ENCODE results near the gene SETD5.
A peak's percentile ranks its signal among the peaks of the same experiment; 100 is the strongest.
"Not testable (repeated sequence)": the region's sequence is repeated elsewhere in the genome, so short reads cannot be mapped to it uniquely, and the experiment has no call there.

Gene SETD5

GRCh38 chr3:9467451-9467850, 70.0 kb downstream of the SETD5 start:
- no peak for DNase-seq (ENCODE audit: low read depth)

DNA sequence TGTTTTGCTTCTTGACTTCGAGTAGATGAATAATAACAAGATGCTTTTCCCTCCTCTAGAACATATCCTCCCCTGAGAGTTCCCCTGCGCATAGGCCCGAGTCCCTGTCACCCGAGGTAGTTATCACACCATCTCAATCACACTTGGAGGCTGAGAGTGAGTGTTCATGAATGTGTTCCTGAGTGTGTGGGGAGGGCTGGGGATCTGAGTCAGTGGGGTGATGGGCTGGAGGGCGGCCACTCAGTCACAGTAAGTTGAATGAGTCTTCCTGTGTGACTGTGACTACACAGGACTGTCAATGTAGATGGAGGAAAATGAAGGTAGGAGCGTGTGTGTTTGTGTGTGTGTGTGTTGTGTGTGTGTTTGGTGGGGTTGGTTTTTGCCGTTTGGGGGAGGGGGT, 71.0 kb downstream of the SETD5 start:
- no peak for DNase-seq (ENCODE audit: low read depth)

DNA sequence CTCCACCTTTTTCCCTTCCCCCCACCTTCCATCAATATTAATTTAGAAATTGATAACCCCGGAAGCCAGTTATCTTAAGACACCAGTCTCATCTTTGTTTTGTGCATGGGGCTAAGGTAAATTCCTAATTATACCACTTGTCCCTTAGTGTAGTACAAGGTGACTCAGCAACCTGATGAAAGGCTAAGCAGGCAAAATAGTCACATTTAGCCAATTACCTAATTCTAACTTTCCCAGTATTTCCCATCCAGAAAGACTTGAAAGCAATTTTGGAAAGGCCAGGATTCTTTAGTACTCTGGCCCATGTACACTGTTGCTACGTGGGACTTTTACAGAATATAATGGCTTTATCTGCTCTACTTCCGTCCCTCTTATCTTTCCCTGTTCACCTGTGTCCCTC, 72.6 kb downstream of the SETD5 start:
- no peak for DNase-seq (ENCODE audit: low read depth)

GRCh38 chr3:9473496-9474065, 76.2 kb downstream of the SETD5 start:
- DNase-seq (ENCODE audit: low read depth) = no peak

DNA sequence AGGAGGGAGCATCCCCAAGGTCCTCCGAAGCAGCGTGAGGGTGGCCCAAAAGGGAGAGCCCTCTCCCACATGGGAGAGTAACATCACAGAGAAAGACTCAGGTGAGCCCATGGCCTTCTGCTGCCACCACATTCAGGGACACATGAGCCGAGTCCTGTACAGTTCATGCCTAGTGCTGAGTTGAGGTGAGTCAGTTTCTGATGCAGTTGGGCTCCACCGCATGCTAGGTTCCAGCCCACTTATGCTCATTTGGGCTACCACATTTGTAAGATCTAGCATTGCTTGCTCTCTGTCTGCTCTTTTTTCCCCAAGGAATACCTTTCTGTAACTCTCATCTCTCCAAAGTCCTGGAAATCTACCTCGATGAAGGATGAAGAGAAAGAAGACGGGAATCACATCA, 77.1 kb downstream of the SETD5 start:
- no peak for DNase-seq (ENCODE audit: low read depth)

DNA sequence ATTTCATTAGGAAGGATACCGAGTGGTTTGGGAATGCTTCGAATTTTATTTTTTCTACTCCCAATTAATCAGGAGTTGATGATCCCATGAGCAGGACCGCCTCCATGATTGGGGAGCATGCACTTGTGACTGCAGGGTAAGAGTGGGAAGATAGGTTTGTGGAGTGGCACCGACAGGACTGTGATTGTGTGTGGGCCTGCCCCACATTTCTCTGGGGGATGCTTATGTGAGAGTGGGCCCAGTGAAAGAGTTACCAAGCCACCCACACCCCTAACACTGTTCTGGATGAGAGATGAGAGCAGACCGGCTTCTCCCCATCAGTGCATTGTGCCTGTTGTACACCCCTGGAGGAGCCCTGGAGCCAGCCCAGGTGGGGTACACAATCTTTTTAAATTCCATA, 79.5 kb downstream of the SETD5 start:
- DNase-seq (ENCODE audit: low read depth) = no peak

DNA sequence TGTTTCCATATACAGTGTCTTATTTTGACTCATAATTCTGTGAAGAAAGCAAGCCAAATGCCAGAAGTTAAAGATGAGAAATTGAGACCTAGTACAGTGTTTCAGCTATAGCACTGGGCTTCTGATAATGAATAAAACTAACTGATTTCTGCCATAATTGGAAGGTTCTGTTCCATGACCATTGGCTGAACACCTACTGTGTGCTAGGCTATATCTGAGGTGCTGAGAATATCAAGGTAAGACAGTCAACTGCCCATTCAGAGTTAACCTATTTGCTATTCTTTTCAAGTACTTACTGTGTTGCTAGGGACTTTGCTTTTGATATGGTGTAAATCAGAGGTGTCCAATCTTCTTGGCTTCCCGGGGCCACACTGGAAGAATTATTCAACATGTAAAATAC, 82.8 kb downstream of the SETD5 start:
- DNase-seq (ENCODE audit: low read depth) = no peak

GRCh38 chr3:9485248-9485647, 87.8 kb downstream of the SETD5 start:
- no peak for DNase-seq (ENCODE audit: low read depth)

DNA sequence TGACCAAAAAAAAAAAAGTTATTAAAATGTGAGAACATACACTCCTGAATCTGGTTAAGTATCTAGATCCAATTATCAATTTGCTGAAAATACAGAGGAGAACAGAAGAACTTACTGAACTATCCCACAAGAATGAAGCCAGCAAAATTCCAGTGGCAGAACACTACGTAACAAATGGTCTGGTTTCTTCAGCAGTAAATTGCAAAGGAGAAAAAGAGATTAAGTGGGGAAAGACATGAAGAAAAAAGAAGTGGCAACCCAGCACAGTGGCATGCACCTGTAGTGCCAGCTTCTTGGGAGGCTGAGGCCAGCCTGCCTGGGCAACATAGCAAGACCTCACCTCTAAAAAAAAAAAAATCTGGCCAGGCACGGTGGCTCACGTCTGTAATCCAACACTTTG, 94.1 kb downstream of the SETD5 start:
- DNase-seq (ENCODE audit: low read depth) = no peak

GRCh38 chr3:9494036-9494435, 96.6 kb downstream of the SETD5 start:
- DNase-seq (ENCODE audit: low read depth) = not testable (repeated sequence)

DNA sequence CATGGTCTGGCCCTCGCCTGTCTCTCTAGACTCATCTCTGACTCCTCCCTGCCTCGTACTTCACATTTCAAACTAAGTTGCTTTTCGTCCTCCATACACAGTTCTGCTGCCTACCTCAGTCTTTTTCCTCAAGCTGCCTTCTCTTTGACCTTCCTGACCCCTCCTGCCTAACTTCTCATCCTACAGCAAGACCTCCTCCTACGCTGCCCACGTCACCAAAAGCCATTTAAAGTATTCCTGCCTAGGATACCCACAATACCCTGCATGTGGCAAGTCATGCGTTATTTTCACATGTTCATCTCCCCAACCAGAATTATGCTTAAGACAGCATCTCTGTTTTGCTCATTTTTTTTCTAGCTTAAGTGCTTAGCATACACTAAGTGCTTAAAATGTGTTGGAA, 99.5 kb downstream of the SETD5 start:
- no peak for DNase-seq (ENCODE audit: low read depth)

- DNase-seq (ENCODE audit: low read depth) = no peak
Observed at GRCh38 chr3:9497821-9498565, 100.6 kb downstream of the SETD5 start.

DNA sequence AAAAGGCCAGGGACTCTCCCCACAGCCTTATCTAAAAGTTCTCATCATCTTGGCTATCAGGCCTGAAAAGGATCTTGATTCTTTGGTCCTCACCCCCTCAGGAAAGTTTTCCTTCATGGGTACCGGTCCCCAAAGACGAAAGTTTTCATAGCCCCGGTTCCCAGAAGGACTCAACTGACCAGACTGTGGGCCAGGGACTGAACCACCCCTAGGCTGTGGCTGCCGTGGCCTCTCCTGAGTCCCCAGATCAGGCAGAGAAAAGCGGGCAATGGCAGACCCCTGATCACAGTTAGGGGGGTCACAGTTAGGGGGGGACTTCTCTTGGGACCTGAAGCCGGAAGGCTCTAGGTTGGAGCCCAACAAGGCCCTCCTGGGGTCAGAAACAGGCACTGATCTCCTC, 101.4 kb downstream of the SETD5 start:
- DNase-seq (ENCODE audit: low read depth) = no peak

DNA sequence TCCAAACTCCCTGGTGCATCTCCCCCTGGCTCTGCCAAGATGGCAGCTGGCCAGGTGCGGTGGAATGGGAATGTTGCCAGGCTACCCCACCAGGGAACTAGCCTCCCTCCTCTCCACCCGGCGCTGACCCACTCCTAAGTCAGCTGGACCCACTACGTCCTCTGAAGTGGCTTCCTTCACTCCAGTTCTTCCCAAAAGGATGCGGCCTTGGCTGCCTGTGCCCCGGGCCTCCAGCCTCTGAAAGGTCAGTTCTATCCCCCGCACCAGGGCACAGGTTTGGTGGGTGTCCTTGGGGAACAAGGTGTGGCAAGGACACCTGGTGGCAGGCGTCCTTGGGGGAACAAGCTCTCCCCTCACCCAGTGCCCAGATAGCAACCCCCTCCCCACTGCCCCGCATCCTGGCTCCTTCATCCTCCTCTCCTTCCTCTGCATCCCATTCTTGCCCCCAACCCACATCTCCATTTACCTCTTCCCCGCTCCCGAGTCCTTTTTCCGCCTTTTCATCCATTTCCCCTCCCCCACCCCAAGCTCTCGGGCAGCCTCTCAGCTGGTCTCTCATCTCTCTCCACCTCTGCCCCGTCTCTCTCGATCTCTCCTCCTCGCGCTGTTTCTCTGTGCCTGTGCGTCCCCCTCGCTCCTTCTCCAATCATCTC, 102.2 kb downstream of the SETD5 start:
- no peak for DNase-seq (ENCODE audit: low read depth)

- DNase-seq (ENCODE audit: low read depth) = no peak
Observed at GRCh38 chr3:9500108-9501050, 103.0 kb downstream of the SETD5 start.

- DNase-seq (ENCODE audit: low read depth) = no peak
Observed at GRCh38 chr3:9501226-9501625, 103.8 kb downstream of the SETD5 start.

DNA sequence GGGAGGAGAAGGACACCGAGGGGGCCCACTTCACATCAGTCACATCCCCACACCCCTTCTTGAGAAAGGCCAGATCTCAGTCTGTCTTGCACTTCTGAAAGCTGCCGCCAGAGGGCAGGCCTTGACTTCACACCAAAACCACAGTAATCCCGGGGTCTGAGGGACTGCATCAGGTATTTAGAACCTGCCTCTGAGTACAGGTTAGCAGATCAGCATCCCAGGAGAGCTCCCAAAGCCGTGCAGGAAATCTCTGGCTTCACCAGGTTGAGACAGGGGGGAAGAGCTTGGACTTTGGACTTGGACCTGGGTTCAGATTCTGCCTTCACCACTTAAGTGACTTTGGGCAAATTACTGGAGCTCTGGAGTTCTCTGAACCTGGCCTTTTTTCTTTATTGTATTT, 105.9 kb downstream of the SETD5 start:
- DNase-seq (ENCODE audit: low read depth) = peak; percentile 17

GRCh38 chr3:9507586-9508578, 110.5 kb downstream of the SETD5 start:
- DNase-seq (ENCODE audit: low read depth) = no peak

- no peak for DNase-seq (ENCODE audit: low read depth)
Observed at GRCh38 chr3:9508781-9509180, 111.4 kb downstream of the SETD5 start.

DNA sequence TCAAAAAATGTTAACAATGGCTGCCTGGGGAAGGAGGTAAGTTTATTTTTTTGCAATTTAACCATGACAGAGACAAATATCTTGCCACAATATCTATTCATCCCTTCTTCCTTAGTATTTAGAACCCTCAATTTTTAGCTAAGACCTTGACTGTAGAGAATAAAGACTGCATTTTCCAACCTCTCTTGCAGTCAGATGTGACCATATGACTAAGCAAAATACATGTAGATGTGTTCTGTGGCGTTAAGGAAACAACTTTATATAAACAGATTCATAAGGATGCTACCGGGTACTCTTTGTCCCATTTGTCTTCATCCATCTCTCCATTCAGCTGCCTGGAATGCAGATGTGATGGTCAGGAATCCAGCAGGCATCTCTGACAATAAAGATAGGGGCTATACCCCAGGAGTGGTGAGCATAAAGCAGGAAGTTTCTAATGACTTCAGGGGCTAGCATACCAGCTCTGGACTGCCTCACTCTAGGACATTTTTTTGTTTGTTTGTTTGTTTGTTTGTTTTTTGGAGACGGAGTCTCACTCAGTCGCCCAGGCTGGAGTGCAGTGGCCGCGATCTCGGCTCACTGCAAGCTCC, 115.1 kb downstream of the SETD5 start:
- no peak for DNase-seq (ENCODE audit: low read depth)

GRCh38 chr3:9514306-9514705, 116.9 kb downstream of the SETD5 start:
- DNase-seq (ENCODE audit: low read depth) = no peak

Measured in T-helper 22 cell (primary cell).